GM18505 (cell line): ENCODE results near the gene DSEL.

Experiments
- ATAC-seq: cut with Tn5 transposase; IDR thresholded peaks from one replicate; pipeline ENCODE4 v1.9.1; 2021; ENCODE audit not compliant: unreplicated experiment
- POLR2A ChIP-seq: IDR thresholded peaks from 4 replicates; pipeline ENCODE4 v1.6.1; 2011; ENCODE audit warnings: borderline replicate concordance; ENCODE audit not compliant: insufficient read depth, insufficient read length; ENCODE audit errors: extremely low read depth

Gene DSEL

DNA sequence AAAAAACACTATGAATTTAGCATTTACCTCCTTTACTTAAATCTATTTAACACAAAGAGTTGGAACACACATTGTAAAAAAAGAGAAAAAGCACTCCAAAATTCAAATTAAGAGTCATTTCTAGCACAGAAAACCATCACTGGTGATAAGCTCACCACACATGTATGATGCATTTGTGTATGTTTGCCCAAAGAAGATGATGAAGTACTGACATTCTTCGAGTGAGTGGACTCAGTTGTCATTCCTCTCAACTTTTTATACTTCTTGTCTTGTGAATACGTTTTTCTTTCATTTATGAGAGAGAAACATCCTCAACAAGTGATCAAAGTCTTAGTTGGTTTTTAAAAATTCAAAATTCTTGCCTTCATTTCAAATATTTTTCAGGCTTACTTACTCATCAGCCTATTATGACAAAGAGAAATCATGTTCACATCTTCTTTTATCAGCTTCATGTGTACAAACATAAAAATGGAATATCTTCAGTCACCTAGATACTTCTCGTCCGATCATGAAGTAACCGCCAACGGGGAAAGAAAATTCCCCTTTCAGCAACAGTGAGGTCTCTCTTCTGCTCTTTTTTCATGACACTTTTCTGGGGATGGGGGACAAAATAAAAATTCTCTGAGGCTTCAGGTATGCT, 1.5 kb downstream of the DSEL start:
- no peak for TF ChIP-seq POLR2A
- ATAC-seq: no peak

- no peak for TF ChIP-seq POLR2A
- no peak for ATAC-seq
Observed at GRCh38 chr18:67514465-67514864, 2.1 kb downstream of the DSEL start.

- ATAC-seq: no peak
- TF ChIP-seq POLR2A: no peak
Observed at GRCh38 chr18:67513280-67513679, 3.2 kb downstream of the DSEL start.

GRCh38 chr18:67511840-67512239, 4.7 kb downstream of the DSEL start:
- no peak for ATAC-seq
- no peak for TF ChIP-seq POLR2A

DNA sequence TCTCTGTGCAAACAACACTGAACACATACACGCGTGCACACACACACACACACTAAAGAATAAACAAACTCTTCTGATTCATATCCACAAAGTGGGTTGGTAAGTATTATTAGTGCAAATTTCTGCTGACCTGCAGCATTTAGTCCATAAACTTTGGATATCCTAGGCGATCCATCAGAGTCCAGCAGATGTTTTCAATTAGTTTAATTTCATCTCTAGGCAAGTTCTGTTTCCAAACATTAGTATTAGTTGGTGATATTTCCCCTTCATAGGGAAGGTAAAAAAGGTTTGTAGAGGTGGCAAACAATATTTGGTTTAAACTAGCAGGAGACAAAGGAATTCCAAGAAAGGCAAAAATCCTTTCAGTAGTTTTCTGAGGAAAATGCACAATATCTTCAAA, 5.7 kb downstream of the DSEL start:
- no peak for ATAC-seq
- TF ChIP-seq POLR2A: no peak

- no peak for TF ChIP-seq POLR2A
- no peak for ATAC-seq
Observed at GRCh38 chr18:67509741-67510391, 6.7 kb downstream of the DSEL start.

DNA sequence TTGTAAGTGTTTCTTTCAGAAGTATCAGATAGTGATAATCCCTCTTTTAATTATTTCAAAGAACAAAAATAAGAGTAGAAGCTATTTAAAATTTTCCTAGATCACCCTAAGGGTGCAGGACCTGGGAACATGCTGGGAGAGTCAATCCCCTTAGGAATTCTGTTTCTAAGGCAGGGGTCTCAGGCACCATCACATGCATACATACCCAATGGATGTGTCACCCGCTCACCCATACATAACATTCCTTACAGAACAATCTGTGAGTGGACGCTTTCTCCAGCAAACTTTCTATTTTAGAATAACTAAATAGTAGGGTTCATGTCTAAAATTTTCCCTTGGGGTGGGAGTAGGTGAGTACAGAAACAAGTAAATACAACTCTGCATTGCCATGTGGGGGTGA, 8.4 kb downstream of the DSEL start:
- ATAC-seq: no peak
- no peak for TF ChIP-seq POLR2A

GRCh38 chr18:67504739-67505138, 11.8 kb downstream of the DSEL start:
- no peak for ATAC-seq

GRCh38 chr18:67500522-67501205, 15.9 kb downstream of the DSEL start:
- no peak for ATAC-seq
- no peak for TF ChIP-seq POLR2A

More at GRCh38 chr18:67504739-67505138, 11.8 kb downstream of the DSEL start:
- no peak for TF ChIP-seq POLR2A

DNA sequence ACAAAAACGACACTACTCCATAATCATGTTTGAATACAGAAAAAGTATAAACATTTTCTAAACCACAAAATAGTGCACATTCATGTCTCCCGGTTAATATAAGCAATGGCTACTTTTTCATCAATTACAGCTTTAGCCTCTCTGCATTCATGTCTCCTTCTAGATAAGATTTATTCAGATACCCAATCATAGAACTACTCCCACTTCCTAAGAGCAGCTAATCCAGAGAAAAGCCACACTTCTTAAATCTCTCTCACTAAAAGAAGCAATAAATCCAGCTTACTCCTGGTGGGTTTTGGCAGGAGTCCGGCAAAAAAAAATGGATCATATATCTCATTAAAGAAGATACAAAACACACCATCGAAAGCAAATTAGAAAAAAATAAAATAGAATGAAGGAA, 20.1 kb downstream of the DSEL start:
- no peak for TF ChIP-seq POLR2A
- ATAC-seq: no peak

- no peak for ATAC-seq
- TF ChIP-seq POLR2A: no peak
Observed at GRCh38 chr18:67486534-67486933, 30.0 kb downstream of the DSEL start.

DNA sequence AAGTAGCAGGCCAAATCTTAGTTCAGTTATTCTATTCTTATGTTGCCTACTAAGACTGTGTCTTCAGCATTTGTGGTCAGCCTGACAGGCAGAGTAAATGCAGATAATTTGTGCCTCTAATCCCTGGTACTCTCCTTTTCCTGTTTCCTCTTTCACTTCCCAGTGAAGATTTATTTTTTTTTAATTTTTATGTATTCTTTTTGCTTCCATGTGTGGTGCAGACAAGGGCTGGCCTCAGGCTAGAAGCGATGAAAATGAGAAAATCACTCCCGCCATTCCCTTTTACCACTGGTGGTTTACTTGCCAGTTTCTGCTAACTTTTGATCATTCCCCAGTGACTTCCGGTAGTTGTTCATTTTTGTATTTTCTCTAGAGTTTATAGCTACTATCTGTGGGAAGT, 30.9 kb downstream of the DSEL start:
- ATAC-seq: no peak
- no peak for TF ChIP-seq POLR2A

GRCh38 chr18:67484458-67484857, 32.1 kb downstream of the DSEL start:
- no peak for ATAC-seq

GRCh38 chr18:67483952-67484351, 32.6 kb downstream of the DSEL start:
- no peak for TF ChIP-seq POLR2A
- no peak for ATAC-seq

More at GRCh38 chr18:67484458-67484857, 32.1 kb downstream of the DSEL start:
- TF ChIP-seq POLR2A: no peak
